Uterus (tissue), 4 donors: ENCODE measurements around the gene SLC7A6OS. TPM values are rescaled to one million over a fixed set of nuclear protein-coding genes. Genes with fewer than 3 reads are reported as not detected.

ENCODE experiments used
- DNase-seq, 2 donors: peaks; one replicate each; pipeline ENCODE4 v3.0.0-alpha.2; 2019 to 2020
- H3K27ac ChIP-seq, 2 donors: fragments of 200-600 bp; sonication (generic); 1 replicate in 1 of 2; 2 replicates in 1 of 2; pipeline ENCODE4 v1.5.1; 2016 to 2018
- H3K27me3 ChIP-seq, 2 donors: fragments of 200-600 bp; sonication (generic); one replicate each; pipeline ENCODE4 v1.5.1; 2018 to 2019; ENCODE audit warnings: control low read depth in 1 of 2
- H3K36me3 ChIP-seq, 2 donors: fragments of 200-600 bp; sonication (generic); one replicate each; pipeline ENCODE4 v1.5.1; 2019; ENCODE audit warnings: control low read depth in 1 of 2
- H3K4me1 ChIP-seq, 2 donors: fragments of 200-600 bp; sonication (generic); one replicate each; pipeline ENCODE4 v1.5.1; 2018 to 2019; ENCODE audit warnings: control low read depth in 1 of 2
- H3K4me3 ChIP-seq, 2 donors: fragments of 200-600 bp; sonication (generic); 1 replicate in 1 of 2; 2 replicates in 1 of 2; pipeline ENCODE4 v1.5.1; 2018 to 2019; ENCODE audit warnings: mild to moderate bottlenecking in 1 of 2
- H3K9me3 ChIP-seq, 2 donors: fragments of 200-600 bp; sonication (generic); one replicate each; pipeline ENCODE4 v1.5.1; 2019; ENCODE audit warnings: control low read depth in 1 of 2
- CTCF ChIP-seq, 4 experiments: fragments of 200-600 bp in 2 of 4; fragments of 450-650 bp in 2 of 4; sonication (generic) in 2 of 4; IDR thresholded peaks; one replicate each; pipeline ENCODE4 v1.5.1; 2016 to 2019; ENCODE audit warnings: antibody characterized with exemption in 4 of 4, mild to moderate bottlenecking in 2 of 4, moderate library complexity in 1 of 4
- POLR2A ChIP-seq, 2 donors: fragments of 450-650 bp; IDR thresholded peaks; one replicate each; pipeline ENCODE4 v1.6.1; 2016; ENCODE audit warnings: antibody characterized with exemption in 2 of 2, mild to moderate bottlenecking in 1 of 2, moderate library complexity in 1 of 2
- intact Hi-C: fragments of 100-400 bp; cut with DNase I; formaldehyde crosslinking; loops from one replicate; pipeline ENCODE4 v1.15.1; 2023; ENCODE audit warnings: low total_unique reads
- total RNA-seq, 4 donors: library from RNA; depleted of rRNA in 3 of 4; stranded (reverse); fragments of >200 nt in 3 of 4; gene quantifications; one replicate each; pipeline versions ENCODE4 v1.1.0 to v1.2.4, GENCODE V29; 2014 to 2023
- donor health status: DM: yes; HTN: yes; CAD: no.

SLC7A6OS gene
- total RNA-seq, 4 donors from 2014 or later = 7.6 to 18.9 (median 13.4) TPM

- no peaks in the 10 kb centered on the region for H3K36me3 ChIP-seq
- H3K4me1 ChIP-seq = no peaks in the 10 kb centered on the region
- no peak overlapping the region for H3K27ac ChIP-seq
Observed at GRCh38 chr16:68279726-68280558, 30.8 kb downstream of the SLC7A6OS start.

GRCh38 chr16:68276223-68276622 lies 34.5 kb downstream of the SLC7A6OS start:
- Histone ChIP-seq H3K36me3 (no peaks in the 10 kb centered on the region), H3K4me3 (no peak overlapping the region), H3K4me1 (no peaks in the 10 kb centered on the region), H3K27ac (no peak overlapping the region), H3K9me3 (no peaks in the 10 kb centered on the region), H3K27me3 (no peaks in the 10 kb centered on the region)
- no peak for DNase-seq
- intact Hi-C loops = no loop called here
- TF ChIP-seq POLR2A (IDR thresholded peaks at IDR 0.05) = no peak
- TF ChIP-seq CTCF (IDR thresholded peaks at IDR 0.05) = no peak

More at GRCh38 chr16:68279726-68280558, 30.8 kb downstream of the SLC7A6OS start:
- Histone ChIP-seq H3K9me3 (no peaks in the 10 kb centered on the region), H3K4me3 (no peak overlapping the region), H3K27me3 (no peaks in the 10 kb centered on the region)
- no peak for TF ChIP-seq POLR2A (IDR thresholded peaks at IDR 0.05)
- TF ChIP-seq CTCF (IDR thresholded peaks at IDR 0.05) = no peak
- intact Hi-C loops = no loop called here
- DNase-seq = no peak

- Histone ChIP-seq H3K4me3 (no peak overlapping the region), H3K9me3 (no peaks in the 10 kb centered on the region), H3K36me3 (no peaks in the 10 kb centered on the region), H3K4me1 (no peaks in the 10 kb centered on the region), H3K27me3 (no peaks in the 10 kb centered on the region), H3K27ac (no peak overlapping the region)
- DNase-seq = no peak
- intact Hi-C loops = no loop called here
- no peak for TF ChIP-seq POLR2A (IDR thresholded peaks at IDR 0.05)
Observed at GRCh38 chr16:68275611-68276191, 35.0 kb downstream of the SLC7A6OS start.

GRCh38 chr16:68274441-68274840 lies 36.3 kb downstream of the SLC7A6OS start:
- TF ChIP-seq CTCF (IDR thresholded peaks at IDR 0.05) = no peak
- no peaks in the 10 kb centered on the region for H3K36me3 ChIP-seq
- no peaks in the 10 kb centered on the region for H3K9me3 ChIP-seq
- DNase-seq = no peak
- no peaks in the 10 kb centered on the region for H3K27me3 ChIP-seq
- no peak overlapping the region for H3K4me3 ChIP-seq
- intact Hi-C loops = no loop called here
- H3K4me1 ChIP-seq = no peaks in the 10 kb centered on the region
- no peak overlapping the region for H3K27ac ChIP-seq

GRCh38 chr16:68273896-68274295 lies 36.9 kb downstream of the SLC7A6OS start:
- TF ChIP-seq CTCF (IDR thresholded peaks at IDR 0.05) (no peak), POLR2A (IDR thresholded peaks at IDR 0.05) (no peak)
- H3K27me3 ChIP-seq = no peaks in the 10 kb centered on the region
- no peaks in the 10 kb centered on the region for H3K9me3 ChIP-seq
- H3K4me1 ChIP-seq = no peaks in the 10 kb centered on the region
- no peak overlapping the region for H3K4me3 ChIP-seq
- DNase-seq = no peak
- no peaks in the 10 kb centered on the region for H3K36me3 ChIP-seq
- no peak overlapping the region for H3K27ac ChIP-seq
- intact Hi-C loops = no loop called here
